ENCODE results near the gene FMNL2. TPM values are rescaled to one million over a fixed set of nuclear protein-coding genes. Genes with fewer than 3 reads are reported as not detected.
A peak's percentile ranks its signal among the peaks of the same experiment; 100 is the strongest.

The FMNL2 gene
- total RNA-seq, 3 donors from 2014 or later = 11.5 to 25.4 (median 12.0) TPM

GRCh38 chr2:152568531-152568930 is 233.6 kb downstream of the FMNL2 start:
- no peak overlapping the region for H3K4me3 ChIP-seq
- TF ChIP-seq, protein P1, sequence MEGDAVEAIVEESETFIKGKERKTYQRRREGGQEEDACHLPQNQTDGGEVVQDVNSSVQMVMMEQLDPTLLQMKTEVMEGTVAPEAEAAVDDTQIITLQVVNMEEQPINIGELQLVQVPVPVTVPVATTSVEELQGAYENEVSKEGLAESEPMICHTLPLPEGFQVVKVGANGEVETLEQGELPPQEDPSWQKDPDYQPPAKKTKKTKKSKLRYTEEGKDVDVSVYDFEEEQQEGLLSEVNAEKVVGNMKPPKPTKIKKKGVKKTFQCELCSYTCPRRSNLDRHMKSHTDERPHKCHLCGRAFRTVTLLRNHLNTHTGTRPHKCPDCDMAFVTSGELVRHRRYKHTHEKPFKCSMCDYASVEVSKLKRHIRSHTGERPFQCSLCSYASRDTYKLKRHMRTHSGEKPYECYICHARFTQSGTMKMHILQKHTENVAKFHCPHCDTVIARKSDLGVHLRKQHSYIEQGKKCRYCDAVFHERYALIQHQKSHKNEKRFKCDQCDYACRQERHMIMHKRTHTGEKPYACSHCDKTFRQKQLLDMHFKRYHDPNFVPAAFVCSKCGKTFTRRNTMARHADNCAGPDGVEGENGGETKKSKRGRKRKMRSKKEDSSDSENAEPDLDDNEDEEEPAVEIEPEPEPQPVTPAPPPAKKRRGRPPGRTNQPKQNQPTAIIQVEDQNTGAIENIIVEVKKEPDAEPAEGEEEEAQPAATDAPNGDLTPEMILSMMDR (IDR thresholded peaks at IDR 0.05) = no peak
- no peaks in the 10 kb centered on the region for H3K4me1 ChIP-seq (ENCODE audit: low read depth)
- H3K9me3 ChIP-seq = no peaks in the 10 kb centered on the region
- no peak for DNase-seq
- no peak for ATAC-seq
- intact Hi-C loops (cut with DNase I, micrococcal nuclease) = no loop called here
- no peaks in the 10 kb centered on the region for H3K36me3 ChIP-seq (ENCODE audit: low read depth)

- H3K4me1 ChIP-seq (ENCODE audit: low read depth) = no peaks in the 10 kb centered on the region
- H3K36me3 ChIP-seq (ENCODE audit: low read depth) = no peaks in the 10 kb centered on the region
- DNase-seq (no peak), ATAC-seq (no peak)
- intact Hi-C loops (cut with DNase I, micrococcal nuclease) = no loop called here
- no peak overlapping the region for H3K4me3 ChIP-seq
- no peaks in the 10 kb centered on the region for H3K9me3 ChIP-seq
- TF ChIP-seq, protein P1 (IDR thresholded peaks at IDR 0.05) = no peak
Observed at GRCh38 chr2:152569186-152569585, 234.2 kb downstream of the FMNL2 start.

- TF ChIP-seq, protein P1 (IDR thresholded peaks at IDR 0.05) = no peak
Observed at GRCh38 chr2:152571048-152571766, 236.2 kb downstream of the FMNL2 start.

DNA sequence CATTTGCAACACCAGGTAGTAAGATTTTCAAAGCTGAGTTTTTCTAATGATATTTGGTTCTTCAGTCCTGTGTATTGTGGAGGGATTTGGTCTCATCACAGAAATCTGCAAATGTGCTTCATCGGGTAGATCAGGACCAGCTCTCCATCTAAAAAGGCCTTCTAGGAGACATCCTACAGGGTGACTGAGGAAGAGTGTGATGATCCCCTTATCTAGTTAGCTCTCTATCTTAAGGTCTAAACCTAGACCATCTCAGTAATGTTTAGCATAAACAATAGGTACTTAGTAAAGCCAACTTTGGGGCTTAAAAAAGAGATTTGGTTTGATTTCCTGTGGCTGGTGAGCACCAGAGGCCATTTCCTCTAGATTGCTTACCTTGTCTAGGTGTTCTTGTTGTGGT is 237.1 kb downstream of the FMNL2 start:
- intact Hi-C loops (cut with DNase I, micrococcal nuclease) = no loop called here
- Histone ChIP-seq H3K4me3 (no peak overlapping the region), H3K9me3 (no peaks in the 10 kb centered on the region), H3K4me1 (ENCODE audit: low read depth) (no peaks in the 10 kb centered on the region), H3K36me3 (ENCODE audit: low read depth) (no peaks in the 10 kb centered on the region)
- TF ChIP-seq, protein P1 (IDR thresholded peaks at IDR 0.05) = no peak
- no peak for ATAC-seq
- no peak for DNase-seq

More at GRCh38 chr2:152571048-152571766, 236.2 kb downstream of the FMNL2 start:
- Histone ChIP-seq H3K4me1 (ENCODE audit: low read depth) (no peaks in the 10 kb centered on the region), H3K9me3 (no peaks in the 10 kb centered on the region), H3K36me3 (ENCODE audit: low read depth) (no peaks in the 10 kb centered on the region), H3K4me3 (no peak overlapping the region)
- ATAC-seq (no peak), DNase-seq (no peak)
- intact Hi-C loops (cut with DNase I, micrococcal nuclease) = no loop called here

DNA sequence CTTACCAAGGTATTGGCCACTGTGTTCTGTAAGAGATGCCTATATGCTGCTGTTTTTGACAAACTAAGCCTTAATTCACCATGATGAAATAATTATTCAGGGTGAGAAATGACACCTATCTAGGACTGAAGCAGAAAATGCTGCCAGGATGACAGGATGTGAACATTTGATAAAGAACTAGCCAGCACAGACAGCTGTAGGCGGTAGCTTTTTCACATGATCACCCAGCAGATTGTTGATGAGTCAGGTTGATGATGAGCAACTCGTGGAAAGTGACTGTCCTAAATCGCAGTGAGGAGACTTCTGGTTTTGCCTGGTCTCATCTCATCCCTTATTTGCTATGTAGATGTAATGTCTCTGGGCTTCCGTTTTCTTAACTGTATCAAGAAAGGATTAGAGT is 238.2 kb downstream of the FMNL2 start:
- TF ChIP-seq, protein P1 (IDR thresholded peaks at IDR 0.05) = no peak
- peak; percentile 62 for ATAC-seq
- no peaks in the 10 kb centered on the region for H3K36me3 ChIP-seq (ENCODE audit: low read depth)

More for the DNA sequence above, 238.2 kb downstream of the FMNL2 start:
- intact Hi-C loops (cut with DNase I, micrococcal nuclease) = no loop called here
- no peak overlapping the region for H3K4me3 ChIP-seq
- no peaks in the 10 kb centered on the region for H3K9me3 ChIP-seq
- no peaks in the 10 kb centered on the region for H3K4me1 ChIP-seq (ENCODE audit: low read depth)
- DNase-seq = peak in 1 of 3 donors; percentile 17
